VCaP (cell line): ENCODE measurements around the gene GABRA5.

Experiments used
- H3K27ac ChIP-seq: fragments of 450-650 bp; 2 replicates; pipeline ENCODE4 v1.5.1; 2017
- TF ChIP-seq, protein P1 (sequence below): fragments of 450-650 bp; conservative IDR thresholded peaks from 2 replicates; pipeline ENCODE4 v1.5.1; 2017; ENCODE audit warnings: mild to moderate bottlenecking, moderate library complexity

Gene GABRA5

DNA sequence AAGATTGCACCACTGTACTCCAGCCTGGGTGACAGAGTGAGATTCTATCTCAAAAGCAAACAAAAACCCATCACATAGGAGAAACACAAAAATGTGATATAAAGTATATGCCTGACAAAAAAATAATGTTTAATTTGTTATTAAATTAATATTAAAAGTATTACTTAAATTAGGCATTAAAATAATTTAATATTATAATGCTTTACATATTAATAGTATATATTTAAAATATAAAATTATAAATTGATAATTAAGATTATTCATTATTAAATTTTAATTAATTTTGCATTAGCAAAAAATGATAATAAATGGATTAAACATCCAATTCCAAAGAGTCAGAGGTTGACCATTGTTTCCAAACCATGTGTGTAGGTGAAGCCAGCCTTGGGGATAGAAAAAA lies 22.0 kb upstream of the GABRA5 start:
- H3K27ac ChIP-seq: no peak overlapping the region
- TF ChIP-seq, protein P1, sequence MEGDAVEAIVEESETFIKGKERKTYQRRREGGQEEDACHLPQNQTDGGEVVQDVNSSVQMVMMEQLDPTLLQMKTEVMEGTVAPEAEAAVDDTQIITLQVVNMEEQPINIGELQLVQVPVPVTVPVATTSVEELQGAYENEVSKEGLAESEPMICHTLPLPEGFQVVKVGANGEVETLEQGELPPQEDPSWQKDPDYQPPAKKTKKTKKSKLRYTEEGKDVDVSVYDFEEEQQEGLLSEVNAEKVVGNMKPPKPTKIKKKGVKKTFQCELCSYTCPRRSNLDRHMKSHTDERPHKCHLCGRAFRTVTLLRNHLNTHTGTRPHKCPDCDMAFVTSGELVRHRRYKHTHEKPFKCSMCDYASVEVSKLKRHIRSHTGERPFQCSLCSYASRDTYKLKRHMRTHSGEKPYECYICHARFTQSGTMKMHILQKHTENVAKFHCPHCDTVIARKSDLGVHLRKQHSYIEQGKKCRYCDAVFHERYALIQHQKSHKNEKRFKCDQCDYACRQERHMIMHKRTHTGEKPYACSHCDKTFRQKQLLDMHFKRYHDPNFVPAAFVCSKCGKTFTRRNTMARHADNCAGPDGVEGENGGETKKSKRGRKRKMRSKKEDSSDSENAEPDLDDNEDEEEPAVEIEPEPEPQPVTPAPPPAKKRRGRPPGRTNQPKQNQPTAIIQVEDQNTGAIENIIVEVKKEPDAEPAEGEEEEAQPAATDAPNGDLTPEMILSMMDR: no peak

GRCh38 chr15:26848498-26848897 lies 18.4 kb upstream of the GABRA5 start:
- no peak overlapping the region for H3K27ac ChIP-seq
- TF ChIP-seq, protein P1: no peak

DNA sequence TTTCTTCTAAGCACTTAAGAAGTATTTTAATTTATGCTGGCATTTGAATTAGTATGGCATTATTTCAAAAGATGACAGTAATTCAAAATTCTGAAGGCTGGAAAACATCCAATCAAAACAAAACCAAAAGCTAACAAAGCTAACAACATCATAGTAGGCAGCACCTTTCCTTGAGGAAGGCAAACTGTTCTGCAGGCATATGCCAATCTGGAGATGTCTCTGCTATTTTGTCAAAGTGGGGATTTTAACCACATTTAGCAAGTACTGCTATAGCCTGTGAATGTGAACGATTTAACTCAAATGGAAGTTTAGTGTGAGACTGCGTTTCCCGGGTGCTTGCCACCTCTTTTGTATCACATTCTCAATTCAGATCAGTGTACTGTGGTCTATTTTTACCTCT lies 16.7 kb upstream of the GABRA5 start:
- TF ChIP-seq, protein P1: no peak
- H3K27ac ChIP-seq: no peak overlapping the region

GRCh38 chr15:26852980-26853379 lies 13.9 kb upstream of the GABRA5 start:
- TF ChIP-seq, protein P1: no peak; the same call in 1 of the 2 replicates

DNA sequence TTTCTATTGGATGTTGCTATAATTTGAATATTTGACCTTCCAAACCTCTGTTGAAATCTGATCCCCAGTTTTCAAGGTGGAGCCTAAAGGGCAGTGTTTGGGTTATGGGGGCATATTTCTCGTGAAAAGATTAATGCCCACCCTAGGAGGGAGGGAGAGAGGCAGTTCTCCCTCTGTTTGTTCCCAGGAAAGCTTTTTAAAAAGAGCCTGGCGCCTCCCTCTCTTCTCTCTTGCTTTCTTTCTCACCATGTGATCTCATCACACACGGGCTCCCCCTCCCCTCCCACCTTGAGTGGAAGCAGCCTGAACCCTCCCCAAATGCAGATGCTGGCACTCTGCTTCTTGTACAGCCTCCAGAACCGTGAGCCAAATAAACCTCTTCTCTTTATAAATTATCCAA lies 12.4 kb upstream of the GABRA5 start:
- TF ChIP-seq, protein P1: no peak
- no peak overlapping the region for H3K27ac ChIP-seq

More at GRCh38 chr15:26852980-26853379, 13.9 kb upstream of the GABRA5 start:
- H3K27ac ChIP-seq: no peak overlapping the region

- H3K27ac ChIP-seq: peak overlapping the region; percentile 29; the same call in 1 of the 2 replicates
- TF ChIP-seq, protein P1: peak; percentile 85
Observed at GRCh38 chr15:26864664-26865191, 2.1 kb upstream of the GABRA5 start.

DNA sequence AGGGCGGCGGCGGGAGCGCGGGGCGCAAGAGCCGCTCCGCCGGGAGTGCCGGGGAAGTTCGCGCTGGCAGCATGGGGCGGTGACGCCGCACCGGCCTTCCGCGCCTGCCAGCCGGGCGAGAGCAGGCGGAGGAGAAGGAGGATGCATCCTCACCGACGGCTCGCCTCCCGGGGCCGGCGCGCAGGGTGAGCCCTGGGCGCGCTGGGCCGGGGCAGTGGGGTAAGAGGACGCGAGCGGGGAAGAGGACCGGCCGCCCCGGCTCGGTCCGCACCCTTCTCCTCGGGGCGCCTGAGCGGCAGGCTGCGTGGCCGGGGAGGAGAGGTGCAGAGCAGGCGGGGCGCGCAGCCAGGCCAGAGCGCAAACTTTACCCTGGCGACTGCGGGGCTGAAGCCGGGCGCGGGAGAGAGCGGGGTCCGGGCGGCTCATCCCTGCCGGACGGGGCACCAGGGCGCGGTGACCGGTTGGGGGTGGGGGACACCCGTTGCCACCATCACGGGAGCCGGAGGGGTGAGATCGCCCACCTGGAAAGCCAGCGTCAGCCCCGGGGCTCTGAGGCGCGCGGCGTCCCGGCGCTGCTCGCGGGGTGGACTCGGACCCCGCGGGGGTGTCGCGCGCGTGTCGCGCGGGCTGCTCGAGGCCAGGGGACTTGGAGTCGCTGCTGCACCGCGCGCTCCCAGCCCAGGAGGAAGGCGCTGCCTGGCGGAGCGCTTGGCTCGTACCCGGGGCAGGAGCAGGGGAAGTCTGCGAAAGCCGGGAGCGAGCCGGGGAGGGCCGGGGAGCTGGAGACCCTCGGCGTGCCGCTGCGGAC lies 542 bp downstream of the GABRA5 start:
- TF ChIP-seq, protein P1: peak; percentile 67

More for the DNA sequence above, 542 bp downstream of the GABRA5 start:
- H3K27ac ChIP-seq: no peak overlapping the region; the same call in 1 of the 2 replicates
